ENCODE results near the gene MYDGF. TPM values are rescaled to one million over a fixed set of nuclear protein-coding genes. Genes with fewer than 3 reads are reported as not detected.
A peak's percentile ranks its signal among the peaks of the same experiment; 100 is the strongest.

MYDGF gene
- total RNA-seq, 1 experiment from 2014 or later, result 426 TPM

DNA sequence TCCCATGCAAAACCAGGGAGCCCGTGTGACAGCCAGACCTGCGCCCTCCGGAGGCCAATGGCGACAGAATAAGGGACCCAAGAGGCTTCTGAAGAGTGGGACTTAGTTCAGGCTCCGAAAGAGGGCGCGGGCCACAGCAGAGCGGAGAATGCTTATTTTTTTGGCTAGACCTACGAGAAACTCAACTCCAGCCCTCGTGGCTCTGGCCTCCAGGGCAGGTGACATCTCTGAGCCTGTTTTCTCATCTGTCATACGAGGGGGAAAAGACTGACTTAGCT is 30.5 kb upstream of the MYDGF start:
- H4K20me1 ChIP-seq (ENCODE audit: low read length), result no peaks in the 10 kb centered on the region
- no peaks in the 10 kb centered on the region for H3K9me2 ChIP-seq (replicated peaks; ENCODE audit: low read length)
- no peak overlapping the region for H2AFZ ChIP-seq (ENCODE audit: low read length)
- no peaks in the 10 kb centered on the region for H3K27me3 ChIP-seq (ENCODE audit: low read length)
- H3K4me1 ChIP-seq (ENCODE audit: insufficient read depth, low read length), result peaks cover 20% of the 10 kb centered on the region
- no peak overlapping the region for H3K4me2 ChIP-seq (ENCODE audit: low read length)
- H3K79me2 ChIP-seq (ENCODE audit: low read length), result no peaks in the 10 kb centered on the region
- H3K9me3 ChIP-seq (ENCODE audit: low read length), result no peaks in the 10 kb centered on the region
- intact Hi-C loops (cut with micrococcal nuclease), result no loop called here
- DNase-seq (no peak), ATAC-seq (no peak)
- no TSS peak for BruUV-seq (replicated peaks)
- H3F3A ChIP-seq (ENCODE audit: low read length, unreplicated experiment), result no peaks in the 10 kb centered on the region
- TF ChIP-seq, protein P1, sequence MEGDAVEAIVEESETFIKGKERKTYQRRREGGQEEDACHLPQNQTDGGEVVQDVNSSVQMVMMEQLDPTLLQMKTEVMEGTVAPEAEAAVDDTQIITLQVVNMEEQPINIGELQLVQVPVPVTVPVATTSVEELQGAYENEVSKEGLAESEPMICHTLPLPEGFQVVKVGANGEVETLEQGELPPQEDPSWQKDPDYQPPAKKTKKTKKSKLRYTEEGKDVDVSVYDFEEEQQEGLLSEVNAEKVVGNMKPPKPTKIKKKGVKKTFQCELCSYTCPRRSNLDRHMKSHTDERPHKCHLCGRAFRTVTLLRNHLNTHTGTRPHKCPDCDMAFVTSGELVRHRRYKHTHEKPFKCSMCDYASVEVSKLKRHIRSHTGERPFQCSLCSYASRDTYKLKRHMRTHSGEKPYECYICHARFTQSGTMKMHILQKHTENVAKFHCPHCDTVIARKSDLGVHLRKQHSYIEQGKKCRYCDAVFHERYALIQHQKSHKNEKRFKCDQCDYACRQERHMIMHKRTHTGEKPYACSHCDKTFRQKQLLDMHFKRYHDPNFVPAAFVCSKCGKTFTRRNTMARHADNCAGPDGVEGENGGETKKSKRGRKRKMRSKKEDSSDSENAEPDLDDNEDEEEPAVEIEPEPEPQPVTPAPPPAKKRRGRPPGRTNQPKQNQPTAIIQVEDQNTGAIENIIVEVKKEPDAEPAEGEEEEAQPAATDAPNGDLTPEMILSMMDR (conservative IDR thresholded peaks at IDR 0.05; ENCODE audit: low read depth, low read length), result 0 out of 2 replicates have a peak, but pooled peaks have one; percentile 30
- TF ChIP-seq EZH2 (IDR thresholded peaks at IDR 0.05; ENCODE audit: low read length, unreplicated experiment) (no peak), EZH2phosphoT487 (IDR thresholded peaks at IDR 0.05; ENCODE audit: borderline replicate concordance, low read length) (no peak)
- no peak overlapping the region for H3K9ac ChIP-seq (ENCODE audit: low read length)
- peaks cover 66% of the 10 kb centered on the region for H3K36me3 ChIP-seq (ENCODE audit: low read depth, low read length)
- no peak overlapping the region for H3K27ac ChIP-seq (ENCODE audit: low read length)
- H3K4me3 ChIP-seq (ENCODE audit: low read length), result no peak overlapping the region
- ChIA-PET CTCF (no interaction called here), POLR2A (ENCODE audit: unreplicated experiment) (no interaction called here)

- H3K4me1 ChIP-seq (ENCODE audit: insufficient read depth, low read length), result peaks cover 25% of the 10 kb centered on the region
- intact Hi-C loops (cut with micrococcal nuclease), result no loop called here
- no peak overlapping the region for H3K9ac ChIP-seq (ENCODE audit: low read length)
- no peak overlapping the region for H3K4me3 ChIP-seq (ENCODE audit: low read length)
- no peak overlapping the region for H3K4me2 ChIP-seq (ENCODE audit: low read length)
- no peaks in the 10 kb centered on the region for H3K9me3 ChIP-seq (ENCODE audit: low read length)
- BruUV-seq (replicated peaks), result no TSS peak
- H3F3A ChIP-seq (ENCODE audit: low read length, unreplicated experiment), result no peaks in the 10 kb centered on the region
- H4K20me1 ChIP-seq (ENCODE audit: low read length), result no peaks in the 10 kb centered on the region
- DNase-seq, result no peak
- H3K9me2 ChIP-seq (replicated peaks; ENCODE audit: low read length), result no peaks in the 10 kb centered on the region
- no peaks in the 10 kb centered on the region for H3K27me3 ChIP-seq (ENCODE audit: low read length)
- H3K27ac ChIP-seq (ENCODE audit: low read length), result no peak overlapping the region
- no peak overlapping the region for H2AFZ ChIP-seq (ENCODE audit: low read length)
- no peak for ATAC-seq
- TF ChIP-seq, protein P1 (conservative IDR thresholded peaks at IDR 0.05; ENCODE audit: low read depth, low read length), result no peak
- TF ChIP-seq EZH2phosphoT487 (IDR thresholded peaks at IDR 0.05; ENCODE audit: borderline replicate concordance, low read length) (no peak), EZH2 (IDR thresholded peaks at IDR 0.05; ENCODE audit: low read length, unreplicated experiment) (no peak)
- POLR2A ChIA-PET (ENCODE audit: unreplicated experiment), result no interaction called here
- H3K36me3 ChIP-seq (ENCODE audit: low read depth, low read length), result peaks cover 72% of the 10 kb centered on the region
- H3K79me2 ChIP-seq (ENCODE audit: low read length), result no peaks in the 10 kb centered on the region
- CTCF ChIA-PET, result no interaction called here
These were observed 29.9 kb upstream of the MYDGF start for GRCh38 chr19:4699826-4700692.

DNA sequence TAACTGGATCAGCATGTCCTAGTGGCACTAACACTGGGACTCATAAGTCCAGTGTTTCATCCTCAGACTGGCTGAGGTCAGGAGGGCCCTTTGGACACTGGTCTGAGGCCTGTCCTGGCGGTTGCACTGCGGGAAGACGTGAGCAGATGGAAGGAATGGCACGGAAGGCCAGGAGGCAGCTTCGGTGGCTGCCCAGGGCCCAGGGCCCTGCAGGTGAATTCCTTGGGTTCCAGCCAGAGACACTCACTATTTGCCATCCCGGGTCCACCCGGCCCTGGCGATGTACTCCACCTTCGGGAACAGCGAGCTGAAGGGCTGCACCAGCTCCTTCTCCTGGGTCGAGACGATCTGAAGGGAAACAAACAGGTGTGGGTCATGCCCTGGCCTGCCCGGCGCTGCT is 27.2 kb upstream of the MYDGF start:
- H2AFZ ChIP-seq (ENCODE audit: low read length), result no peak overlapping the region
- DNase-seq, result no peak
- intact Hi-C loops (cut with micrococcal nuclease), result no loop called here
- ATAC-seq, result no peak
- H3K4me3 ChIP-seq (ENCODE audit: low read length), result no peak overlapping the region
- CTCF ChIA-PET, result no interaction called here
- H4K20me1 ChIP-seq (ENCODE audit: low read length), result no peaks in the 10 kb centered on the region
- 0 out of 2 replicates have a peak overlapping the region, but pooled peaks have one; percentile 26 for H3K4me2 ChIP-seq (ENCODE audit: low read length)
- TF ChIP-seq, protein P1 (conservative IDR thresholded peaks at IDR 0.05; ENCODE audit: low read depth, low read length), result no peak
- TF ChIP-seq EZH2phosphoT487 (IDR thresholded peaks at IDR 0.05; ENCODE audit: borderline replicate concordance, low read length) (no peak), EZH2 (IDR thresholded peaks at IDR 0.05; ENCODE audit: low read length, unreplicated experiment) (no peak)
- peaks cover 6% of the 10 kb centered on the region for H3F3A ChIP-seq (ENCODE audit: low read length, unreplicated experiment)
- no peaks in the 10 kb centered on the region for H3K27me3 ChIP-seq (ENCODE audit: low read length)
- peaks cover 40% of the 10 kb centered on the region for H3K4me1 ChIP-seq (ENCODE audit: insufficient read depth, low read length)
- no TSS peak for BruUV-seq (replicated peaks)
- no peaks in the 10 kb centered on the region for H3K9me3 ChIP-seq (ENCODE audit: low read length)
- no peaks in the 10 kb centered on the region for H3K79me2 ChIP-seq (ENCODE audit: low read length)
- no peaks in the 10 kb centered on the region for H3K9me2 ChIP-seq (replicated peaks; ENCODE audit: low read length)
- H3K27ac ChIP-seq (ENCODE audit: low read length), result peak overlapping the region; percentile 63
- peaks cover 72% of the 10 kb centered on the region for H3K36me3 ChIP-seq (ENCODE audit: low read depth, low read length)
- POLR2A ChIA-PET (ENCODE audit: unreplicated experiment), result no interaction called here
- H3K9ac ChIP-seq (ENCODE audit: low read length), result no peak overlapping the region

All from PC-3 (cell line).